HepG2 (cell line): ENCODE measurements around the gene CHMP1A. TPM values are rescaled to one million over a fixed set of nuclear protein-coding genes. Genes with fewer than 3 reads are reported as not detected.

Experiments used
- CBX5 ChIP-seq: sonication (generic); formaldehyde crosslinking; IDR thresholded peaks from 2 replicates; pipeline ENCODE4 v1.4.0; 2020; ENCODE audit warnings: missing genetic modification reagents, borderline replicate concordance
- CREB1 ChIP-seq, 2 experiments: fragments of 450-650 bp in 1 of 2; IDR thresholded peaks; 2 replicates each; pipeline ENCODE4 v1.6.1; 2016 to 2017; ENCODE audit warnings: control low read depth in 1 of 2, mild to moderate bottlenecking in 1 of 2, missing compliant biosample characterization in 1 of 2, missing genetic modification characterization in 1 of 2
- DBP ChIP-seq: sonication (generic); formaldehyde crosslinking; IDR thresholded peaks from 2 replicates; pipeline ENCODE4 v1.4.0; 2020; ENCODE audit warnings: missing genetic modification reagents; ENCODE audit errors: not compliant biosample characterization
- DMAP1 ChIP-seq: IDR thresholded peaks from 2 replicates; pipeline ENCODE4 v1.6.1; 2016
- HNRNPH1 ChIP-seq: fragments of 200-400 bp; formaldehyde crosslinking; optimal IDR thresholded peaks from 2 replicates; pipeline ENCODE3; 2017; ENCODE audit warnings: mild to moderate bottlenecking, low read depth, low read length
- JUNB ChIP-seq: sonication (generic); formaldehyde crosslinking; IDR thresholded peaks from 2 replicates; pipeline ENCODE4 v1.8.0; 2022; ENCODE audit warnings: missing genetic modification reagents, mild to moderate bottlenecking, borderline replicate concordance
- MIER3 ChIP-seq: IDR thresholded peaks from 2 replicates; pipeline ENCODE4 v1.6.1; 2016; ENCODE audit warnings: missing compliant biosample characterization, borderline replicate concordance
- NFE2 ChIP-seq: sonication (generic); formaldehyde crosslinking; IDR thresholded peaks from 2 replicates; pipeline ENCODE4 v1.4.0; 2020; ENCODE audit warnings: missing genetic modification reagents
- PLRG1 ChIP-seq: fragments of 450-650 bp; conservative IDR thresholded peaks from 2 replicates; pipeline ENCODE4 v1.6.1; 2016
- SALL1 ChIP-seq: sonication (generic); formaldehyde crosslinking; IDR thresholded peaks from 2 replicates; pipeline ENCODE4 v1.8.0; 2022; ENCODE audit warnings: mild to moderate bottlenecking, missing genetic modification reagents
- SRSF9 ChIP-seq: fragments of 200-400 bp; formaldehyde crosslinking; IDR thresholded peaks from 2 replicates; pipeline ENCODE4 v1.6.1; 2018; ENCODE audit warnings: borderline replicate concordance, mild to moderate bottlenecking, low read depth, low read length; ENCODE audit not compliant: insufficient read depth, poor library complexity, severe bottlenecking
- TEAD3 ChIP-seq: optimal IDR thresholded peaks from 2 replicates; pipeline ENCODE3; 2016; ENCODE audit warnings: borderline replicate concordance
- THAP11 ChIP-seq: IDR thresholded peaks from 2 replicates; pipeline ENCODE4 v1.6.1; 2016; ENCODE audit warnings: missing biosample characterization, missing genetic modification reagents
- TRAFD1 ChIP-seq: sonication (generic); formaldehyde crosslinking; IDR thresholded peaks from 2 replicates; pipeline ENCODE4 v1.5.1; 2020; ENCODE audit warnings: missing genetic modification reagents, mild to moderate bottlenecking, borderline replicate concordance
- TRIM24 ChIP-seq: sonication (generic); formaldehyde crosslinking; IDR thresholded peaks from 2 replicates; pipeline ENCODE4 v1.8.0; 2022; ENCODE audit warnings: mild to moderate bottlenecking, missing genetic modification reagents
- U2AF1 ChIP-seq: fragments of 200-400 bp; formaldehyde crosslinking; optimal IDR thresholded peaks from 2 replicates; pipeline ENCODE3; 2017; ENCODE audit warnings: mild to moderate bottlenecking, low read depth, low read length
- ZBTB44 ChIP-seq: sonication (generic); formaldehyde crosslinking; IDR thresholded peaks from 2 replicates; pipeline ENCODE4 v1.4.0; 2020; ENCODE audit warnings: missing genetic modification reagents
- ZBTB7A ChIP-seq: sonication (generic); formaldehyde crosslinking; IDR thresholded peaks from 2 replicates; pipeline ENCODE4 v1.8.0; 2022; ENCODE audit warnings: mild to moderate bottlenecking, missing genetic modification reagents
- ZNF263 ChIP-seq: sonication (generic); formaldehyde crosslinking; IDR thresholded peaks from 2 replicates; pipeline ENCODE4 v1.4.0; 2020; ENCODE audit warnings: missing genetic modification reagents
- ZNF33A ChIP-seq: sonication (generic); formaldehyde crosslinking; IDR thresholded peaks from 2 replicates; pipeline ENCODE4 v1.5.1; 2020; ENCODE audit warnings: missing genetic modification reagents, mild to moderate bottlenecking, moderate library complexity, borderline replicate concordance
- ZNF34 ChIP-seq: sonication (generic); formaldehyde crosslinking; IDR thresholded peaks from 2 replicates; pipeline ENCODE4 v1.4.0; 2020; ENCODE audit warnings: mild to moderate bottlenecking, missing genetic modification reagents, borderline replicate concordance
- ZNF382 ChIP-seq: sonication (generic); formaldehyde crosslinking; IDR thresholded peaks from 2 replicates; pipeline ENCODE4 v1.5.0; 2020; ENCODE audit warnings: missing genetic modification reagents, mild to moderate bottlenecking, borderline replicate concordance
- ZNF430 ChIP-seq: sonication (generic); formaldehyde crosslinking; IDR thresholded peaks from 2 replicates; pipeline ENCODE4 v1.9.0; 2021; ENCODE audit warnings: mild to moderate bottlenecking, missing genetic modification reagents
- ZNF773 ChIP-seq: sonication (generic); formaldehyde crosslinking; IDR thresholded peaks from 2 replicates; pipeline ENCODE4 v1.4.0; 2020; ENCODE audit warnings: missing genetic modification reagents, borderline replicate concordance
- polyA plus RNA-seq, 8 experiments: library from polyadenylated mRNA; depleted of rRNA in 3 of 8; stranded (reverse) in 7 of 8; unstranded in 1 of 8; fragments of >200 nt; fragmentation: Illumina TruSeq in 4 of 8; extraction: Trizol in 4 of 8; gene quantifications; 2 replicates each; pipeline versions ENCODE4 v1.2.1 to v1.2.3, GENCODE V29; 2011 to 2016; ENCODE audit warnings: low read depth in 4 of 8, missing spikeins in 1 of 8, mixed read lengths in 1 of 8; ENCODE audit not compliant: insufficient read depth in 1 of 8
- total RNA-seq, 5 experiments: library from RNA; depleted of rRNA; stranded (reverse); fragments of >200 nt; fragmentation: Illumina TruSeq; extraction: Trizol; gene quantifications; 2 replicates each; pipeline ENCODE4 v1.2.3, GENCODE V29; 2016; ENCODE audit warnings: low read depth in 1 of 5
- TF ChIP-seq, protein P1 (sequence below): sonication (generic); formaldehyde crosslinking; IDR thresholded peaks from 2 replicates; pipeline ENCODE4 v1.5.1; 2020; ENCODE audit warnings: missing genetic modification reagents, mild to moderate bottlenecking, borderline replicate concordance

Gene CHMP1A
- total and polyA plus RNA-seq, 2 of the 13 experiments (the other 11 are each of a cell fraction or from before 2014, with no cell fraction given), result 69.4 to 73.3 TPM

DNA sequence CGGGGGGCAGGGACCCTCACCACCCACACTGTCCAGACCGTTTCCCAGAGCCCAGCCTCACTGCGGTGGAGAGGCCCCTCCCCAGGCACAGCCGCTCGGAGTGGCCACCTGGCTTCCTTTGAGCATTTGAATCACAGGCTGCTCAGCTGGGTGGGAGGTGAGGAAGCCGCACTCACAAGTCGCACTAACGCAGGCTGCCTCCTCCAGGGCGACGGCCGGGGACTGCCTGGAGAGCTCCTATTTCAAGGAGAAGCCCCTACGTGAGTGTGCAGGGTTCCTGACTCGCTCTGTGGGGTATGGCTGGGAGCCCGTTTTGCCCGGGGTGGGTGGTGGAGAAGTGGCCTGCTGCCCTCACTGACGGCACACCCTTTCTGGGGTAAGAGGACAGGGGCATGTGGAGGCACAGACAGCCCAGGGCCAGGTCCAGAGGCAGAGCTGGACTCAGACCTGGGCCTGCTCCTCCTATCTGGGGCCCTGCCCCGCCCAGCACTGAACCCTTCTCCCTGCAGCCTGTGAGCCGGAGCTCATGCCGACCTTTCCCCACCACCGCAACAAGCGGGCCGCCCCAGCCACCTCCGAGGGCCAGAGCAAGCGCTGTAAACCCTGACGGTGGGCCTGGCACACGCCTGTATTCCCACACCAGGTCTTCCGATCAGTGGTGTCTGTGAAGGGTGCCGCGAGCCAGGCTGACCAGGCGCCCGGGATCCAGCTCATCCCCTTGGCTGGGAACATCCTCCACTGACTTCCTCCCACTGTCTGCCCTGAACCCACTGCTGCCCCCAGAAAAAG, 37.8 kb upstream of the CHMP1A start (continued):
- TF ChIP-seq ZNF430 (CRISPR knock-in tag) (no peak), JUNB (no peak), SALL1 (CRISPR knock-in tag) (no peak; the same call in none of the 2 replicates), THAP11 (CRISPR knock-in tag) (no peak; the same call in 1 of the 2 replicates), U2AF1 (no peak), ZBTB7A (CRISPR knock-in tag) (no peak), TRIM24 (CRISPR knock-in tag) (no peak), PLRG1 (no peak), DMAP1 (CRISPR knock-in tag) (0 out of 2 replicates have a peak, but pooled peaks have one; percentile 23), ZNF33A (no peak), HNRNPH1 (no peak), CREB1 (IDR thresholded peaks at IDR 0.05) (no peak), CREB1 (CRISPR knock-in tag; IDR thresholded peaks at IDR 0.05) (no peak), ZNF773 (CRISPR knock-in tag) (no peak), TRAFD1 (CRISPR knock-in tag) (no peak), TEAD3 (CRISPR knock-in tag) (peak; percentile 49), ZBTB44 (CRISPR knock-in tag) (no peak), SRSF9 (no peak), ZNF34 (CRISPR knock-in tag) (no peak), MIER3 (CRISPR knock-in tag) (peak; percentile 37; the same call in 1 of the 2 replicates), CBX5 (CRISPR knock-in tag) (no peak), NFE2 (CRISPR knock-in tag) (no peak), DBP (CRISPR knock-in tag) (no peak), ZNF382 (CRISPR knock-in tag) (no peak), ZNF263 (CRISPR knock-in tag) (peak; percentile 81)
- TF ChIP-seq, protein P1, sequence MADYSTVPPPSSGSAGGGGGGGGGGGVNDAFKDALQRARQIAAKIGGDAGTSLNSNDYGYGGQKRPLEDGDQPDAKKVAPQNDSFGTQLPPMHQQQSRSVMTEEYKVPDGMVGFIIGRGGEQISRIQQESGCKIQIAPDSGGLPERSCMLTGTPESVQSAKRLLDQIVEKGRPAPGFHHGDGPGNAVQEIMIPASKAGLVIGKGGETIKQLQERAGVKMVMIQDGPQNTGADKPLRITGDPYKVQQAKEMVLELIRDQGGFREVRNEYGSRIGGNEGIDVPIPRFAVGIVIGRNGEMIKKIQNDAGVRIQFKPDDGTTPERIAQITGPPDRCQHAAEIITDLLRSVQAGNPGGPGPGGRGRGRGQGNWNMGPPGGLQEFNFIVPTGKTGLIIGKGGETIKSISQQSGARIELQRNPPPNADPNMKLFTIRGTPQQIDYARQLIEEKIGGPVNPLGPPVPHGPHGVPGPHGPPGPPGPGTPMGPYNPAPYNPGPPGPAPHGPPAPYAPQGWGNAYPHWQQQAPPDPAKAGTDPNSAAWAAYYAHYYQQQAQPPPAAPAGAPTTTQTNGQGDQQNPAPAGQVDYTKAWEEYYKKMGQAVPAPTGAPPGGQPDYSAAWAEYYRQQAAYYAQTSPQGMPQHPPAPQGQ (CRISPR knock-in tag), result no peak
